KMS-11 (cell line): ENCODE measurements around the gene LCE1F.

ENCODE experiments used
- H2AFZ ChIP-seq: fragments of 200-600 bp; sonication (generic); 2 replicates; pipeline ENCODE4 v1.6.1; 2016; ENCODE audit warnings: antibody characterized with exemption, mixed run types, low read depth
- H3K27ac ChIP-seq: fragments of 200-600 bp; sonication (generic); 2 replicates; pipeline ENCODE4 v1.6.1; 2016; ENCODE audit warnings: mild to moderate bottlenecking, mixed run types
- H3K27me3 ChIP-seq: fragments of 200-600 bp; sonication (generic); 2 replicates; pipeline ENCODE4 v1.6.1; 2017; ENCODE audit warnings: mild to moderate bottlenecking, low read depth, mixed run types, moderate library complexity; ENCODE audit not compliant: insufficient read depth
- H3K36me3 ChIP-seq: fragments of 200-600 bp; sonication (generic); 2 replicates; pipeline ENCODE4 v1.6.1; 2017; ENCODE audit warnings: mild to moderate bottlenecking, mixed run types; ENCODE audit not compliant: insufficient read depth
- H3K4me1 ChIP-seq: fragments of 200-600 bp; sonication (generic); 2 replicates; pipeline ENCODE4 v1.6.1; 2016; ENCODE audit warnings: mild to moderate bottlenecking, low read depth, mixed run types; ENCODE audit not compliant: poor library complexity, severe bottlenecking
- H3K4me2 ChIP-seq: fragments of 200-600 bp; sonication (generic); 2 replicates; pipeline ENCODE4 v1.7.0; 2016; ENCODE audit warnings: mild to moderate bottlenecking, mixed run types
- H3K4me3 ChIP-seq: fragments of 200-600 bp; sonication (generic); IDR thresholded peaks from 2 replicates; pipeline ENCODE4 v1.6.1; 2017; ENCODE audit warnings: low read depth, low read length, mixed read lengths; ENCODE audit not compliant: insufficient read depth
- H3K79me2 ChIP-seq: fragments of 200-600 bp; sonication (generic); 2 replicates; pipeline ENCODE4 v1.6.1; 2016; ENCODE audit warnings: low read depth, mixed run types; ENCODE audit not compliant: insufficient read depth
- H3K9ac ChIP-seq: fragments of 200-600 bp; sonication (generic); 2 replicates; pipeline ENCODE4 v1.6.1; 2016; ENCODE audit warnings: mild to moderate bottlenecking, mixed run types
- H4K20me1 ChIP-seq: fragments of 200-600 bp; sonication (generic); 2 replicates; pipeline ENCODE4 v1.6.1; 2016; ENCODE audit warnings: mild to moderate bottlenecking, mixed run types; ENCODE audit not compliant: insufficient read depth
- CTCF ChIP-seq: fragments of 200-600 bp; sonication (generic); conservative IDR thresholded peaks from 2 replicates; pipeline ENCODE4 v1.6.1; 2017; ENCODE audit warnings: low read depth, mild to moderate bottlenecking, antibody characterized with exemption, low read length, moderate library complexity, mixed read lengths

LCE1F gene

GRCh38 chr1:152823294-152823693, 48.4 kb downstream of the LCE1F start:
- Histone ChIP-seq H3K4me1 (no peaks in the 10 kb centered on the region), H3K4me3 (no peak overlapping the region), H3K9ac (no peak overlapping the region), H3K4me2 (no peak overlapping the region), H3K27me3 (no peaks in the 10 kb centered on the region), H3K79me2 (no peaks in the 10 kb centered on the region), H4K20me1 (no peaks in the 10 kb centered on the region), H3K27ac (no peak overlapping the region), H2AFZ (no peak overlapping the region), H3K36me3 (no peaks in the 10 kb centered on the region)
- TF ChIP-seq CTCF, result no peak

GRCh38 chr1:152824964-152825363, 50.0 kb downstream of the LCE1F start:
- Histone ChIP-seq H3K4me1 (no peaks in the 10 kb centered on the region), H3K27me3 (no peaks in the 10 kb centered on the region), H4K20me1 (no peaks in the 10 kb centered on the region), H3K36me3 (no peaks in the 10 kb centered on the region), H3K27ac (no peak overlapping the region), H2AFZ (no peak overlapping the region), H3K79me2 (no peaks in the 10 kb centered on the region), H3K4me2 (no peak overlapping the region), H3K4me3 (no peak overlapping the region), H3K9ac (no peak overlapping the region)
- TF ChIP-seq CTCF, result no peak
